ENCODE data around the gene OR52I2. TPM values are rescaled to one million over a fixed set of nuclear protein-coding genes. Genes with fewer than 3 reads are reported as not detected.

The OR52I2 gene
- polyA plus RNA-seq, 1 donor from 2014 or later: not detected

DNA sequence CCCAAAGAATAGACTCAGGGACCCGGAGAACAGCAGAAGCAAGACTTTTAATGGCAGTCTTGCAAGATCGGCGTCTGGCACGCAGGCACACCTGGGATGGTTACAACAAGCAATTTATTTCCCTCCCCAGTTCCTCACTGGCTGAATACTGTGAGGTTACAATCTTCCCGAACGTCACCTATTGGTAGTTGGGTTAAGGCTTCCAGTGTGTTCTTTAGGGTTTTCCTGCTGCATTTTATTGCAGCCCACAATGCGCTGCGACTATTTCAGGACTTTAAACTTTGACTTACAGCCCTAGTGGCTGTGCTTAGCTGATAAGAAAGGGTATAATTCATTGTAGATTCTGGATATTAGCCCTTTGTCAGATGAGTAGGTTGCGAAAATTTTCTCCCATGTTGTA is 38.0 kb downstream of the OR52I2 start:
- Histone ChIP-seq H3K4me2 (ENCODE audit: low read length) (no peak overlapping the region), H3K36me3 (ENCODE audit: insufficient read depth, low read length) (no peaks in the 10 kb centered on the region), H3K9me2 (ENCODE audit: insufficient read depth, low read length) (no peaks in the 10 kb centered on the region), H3K79me2 (replicated peaks; ENCODE audit: insufficient read depth, low read length) (no peaks in the 10 kb centered on the region), H2AFZ (ENCODE audit: low read depth, low read length) (no peak overlapping the region), H3K27ac (ENCODE audit: low read length) (no peak overlapping the region), H3F3A (ENCODE audit: insufficient read depth, low read length, poor library complexity, severe bottlenecking) (no peaks in the 10 kb centered on the region), H3K9me3 (ENCODE audit: low read length) (no peaks in the 10 kb centered on the region), H3K9ac (ENCODE audit: low read length) (no peak overlapping the region), H3K4me3 (ENCODE audit: low read length) (no peak overlapping the region), H4K20me1 (ENCODE audit: insufficient read depth) (no peaks in the 10 kb centered on the region), H3K27me3 (ENCODE audit: insufficient read depth, low read depth, low read length) (no peaks in the 10 kb centered on the region)
- TF ChIP-seq POLR2AphosphoS5 (IDR thresholded peaks at IDR 0.05): no peak
- TF ChIP-seq, protein P1, sequence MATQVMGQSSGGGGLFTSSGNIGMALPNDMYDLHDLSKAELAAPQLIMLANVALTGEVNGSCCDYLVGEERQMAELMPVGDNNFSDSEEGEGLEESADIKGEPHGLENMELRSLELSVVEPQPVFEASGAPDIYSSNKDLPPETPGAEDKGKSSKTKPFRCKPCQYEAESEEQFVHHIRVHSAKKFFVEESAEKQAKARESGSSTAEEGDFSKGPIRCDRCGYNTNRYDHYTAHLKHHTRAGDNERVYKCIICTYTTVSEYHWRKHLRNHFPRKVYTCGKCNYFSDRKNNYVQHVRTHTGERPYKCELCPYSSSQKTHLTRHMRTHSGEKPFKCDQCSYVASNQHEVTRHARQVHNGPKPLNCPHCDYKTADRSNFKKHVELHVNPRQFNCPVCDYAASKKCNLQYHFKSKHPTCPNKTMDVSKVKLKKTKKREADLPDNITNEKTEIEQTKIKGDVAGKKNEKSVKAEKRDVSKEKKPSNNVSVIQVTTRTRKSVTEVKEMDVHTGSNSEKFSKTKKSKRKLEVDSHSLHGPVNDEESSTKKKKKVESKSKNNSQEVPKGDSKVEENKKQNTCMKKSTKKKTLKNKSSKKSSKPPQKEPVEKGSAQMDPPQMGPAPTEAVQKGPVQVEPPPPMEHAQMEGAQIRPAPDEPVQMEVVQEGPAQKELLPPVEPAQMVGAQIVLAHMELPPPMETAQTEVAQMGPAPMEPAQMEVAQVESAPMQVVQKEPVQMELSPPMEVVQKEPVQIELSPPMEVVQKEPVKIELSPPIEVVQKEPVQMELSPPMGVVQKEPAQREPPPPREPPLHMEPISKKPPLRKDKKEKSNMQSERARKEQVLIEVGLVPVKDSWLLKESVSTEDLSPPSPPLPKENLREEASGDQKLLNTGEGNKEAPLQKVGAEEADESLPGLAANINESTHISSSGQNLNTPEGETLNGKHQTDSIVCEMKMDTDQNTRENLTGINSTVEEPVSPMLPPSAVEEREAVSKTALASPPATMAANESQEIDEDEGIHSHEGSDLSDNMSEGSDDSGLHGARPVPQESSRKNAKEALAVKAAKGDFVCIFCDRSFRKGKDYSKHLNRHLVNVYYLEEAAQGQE (IDR thresholded peaks at IDR 0.05; ENCODE audit: borderline replicate concordance): no peak
- no peak for TF ChIP-seq EP300 (conservative IDR thresholded peaks at IDR 0.05; ENCODE audit: poor library complexity, severe bottlenecking)
- no peak for TF ChIP-seq SMC3 (conservative IDR thresholded peaks at IDR 0.05; ENCODE audit: poor library complexity)
- TF ChIP-seq MXI1 (conservative IDR thresholded peaks at IDR 0.05; ENCODE audit: poor library complexity, severe bottlenecking): no peak
- TF ChIP-seq TAF1 (IDR thresholded peaks at IDR 0.05; ENCODE audit: low read depth): no peak
- no peak for TF ChIP-seq EZH2 (IDR thresholded peaks at IDR 0.05; ENCODE audit: borderline replicate concordance, insufficient read depth, low read length, poor library complexity, severe bottlenecking)
- no peak for TF ChIP-seq RAD21 (conservative IDR thresholded peaks at IDR 0.05)
- TF ChIP-seq, protein P2, sequence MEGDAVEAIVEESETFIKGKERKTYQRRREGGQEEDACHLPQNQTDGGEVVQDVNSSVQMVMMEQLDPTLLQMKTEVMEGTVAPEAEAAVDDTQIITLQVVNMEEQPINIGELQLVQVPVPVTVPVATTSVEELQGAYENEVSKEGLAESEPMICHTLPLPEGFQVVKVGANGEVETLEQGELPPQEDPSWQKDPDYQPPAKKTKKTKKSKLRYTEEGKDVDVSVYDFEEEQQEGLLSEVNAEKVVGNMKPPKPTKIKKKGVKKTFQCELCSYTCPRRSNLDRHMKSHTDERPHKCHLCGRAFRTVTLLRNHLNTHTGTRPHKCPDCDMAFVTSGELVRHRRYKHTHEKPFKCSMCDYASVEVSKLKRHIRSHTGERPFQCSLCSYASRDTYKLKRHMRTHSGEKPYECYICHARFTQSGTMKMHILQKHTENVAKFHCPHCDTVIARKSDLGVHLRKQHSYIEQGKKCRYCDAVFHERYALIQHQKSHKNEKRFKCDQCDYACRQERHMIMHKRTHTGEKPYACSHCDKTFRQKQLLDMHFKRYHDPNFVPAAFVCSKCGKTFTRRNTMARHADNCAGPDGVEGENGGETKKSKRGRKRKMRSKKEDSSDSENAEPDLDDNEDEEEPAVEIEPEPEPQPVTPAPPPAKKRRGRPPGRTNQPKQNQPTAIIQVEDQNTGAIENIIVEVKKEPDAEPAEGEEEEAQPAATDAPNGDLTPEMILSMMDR (IDR thresholded peaks at IDR 0.05; ENCODE audit: poor library complexity, severe bottlenecking): no peak

DNA sequence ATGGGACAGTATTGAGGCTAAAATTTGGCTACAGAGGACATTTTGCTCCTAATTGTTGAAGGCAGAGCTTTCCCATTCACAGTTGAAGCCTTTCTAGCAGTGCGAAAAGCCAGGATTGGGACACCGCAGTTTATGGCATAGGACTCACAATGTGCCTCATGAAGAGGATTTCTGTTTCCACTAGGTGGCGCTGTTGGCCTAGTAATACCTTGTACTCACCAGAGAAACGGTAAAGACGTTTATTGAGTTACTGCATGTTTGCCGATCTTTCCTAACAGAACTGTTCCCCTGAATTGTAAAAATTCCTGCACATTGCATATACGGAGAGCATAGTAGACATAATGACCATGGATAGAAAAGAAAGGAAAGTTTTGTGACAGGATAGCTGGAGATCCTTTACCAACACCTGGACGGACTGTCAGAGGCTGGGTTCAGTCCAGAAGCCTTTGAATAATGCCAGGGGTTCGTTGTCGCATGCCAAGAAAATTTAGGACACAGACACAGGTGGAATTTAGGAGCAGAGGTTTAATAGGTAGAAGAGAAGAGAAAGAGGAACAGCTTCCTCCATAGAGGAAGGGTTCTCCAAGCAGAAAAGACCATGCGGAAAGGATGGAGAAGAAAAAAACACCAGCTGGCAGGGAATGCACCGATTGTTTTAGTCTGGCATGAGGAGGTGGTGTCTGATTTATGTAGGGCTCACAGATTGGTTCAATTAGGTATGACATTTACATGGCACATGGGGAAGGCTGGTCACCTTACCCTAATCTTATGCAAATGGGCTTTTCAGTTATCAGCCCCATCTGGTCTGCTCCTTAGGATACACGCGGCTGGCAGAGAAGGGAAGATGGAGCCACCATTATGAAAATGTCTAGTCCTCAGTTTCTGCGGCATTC is 44.9 kb downstream of the OR52I2 start:
- Histone ChIP-seq H3F3A (ENCODE audit: insufficient read depth, low read length, poor library complexity, severe bottlenecking) (no peaks in the 10 kb centered on the region), H3K9ac (ENCODE audit: low read length) (no peak overlapping the region), H3K27me3 (ENCODE audit: insufficient read depth, low read depth, low read length) (no peaks in the 10 kb centered on the region), H3K27ac (ENCODE audit: low read length) (no peak overlapping the region), H3K4me3 (ENCODE audit: low read length) (no peak overlapping the region), H3K36me3 (ENCODE audit: insufficient read depth, low read length) (no peaks in the 10 kb centered on the region), H3K79me2 (replicated peaks; ENCODE audit: insufficient read depth, low read length) (no peaks in the 10 kb centered on the region), H4K20me1 (ENCODE audit: insufficient read depth) (no peaks in the 10 kb centered on the region), H3K4me2 (ENCODE audit: low read length) (no peak overlapping the region), H3K9me2 (ENCODE audit: insufficient read depth, low read length) (no peaks in the 10 kb centered on the region), H3K9me3 (ENCODE audit: low read length) (no peaks in the 10 kb centered on the region), H2AFZ (ENCODE audit: low read depth, low read length) (no peak overlapping the region)
- TF ChIP-seq RAD21 (conservative IDR thresholded peaks at IDR 0.05) (peak; percentile 92), SMC3 (conservative IDR thresholded peaks at IDR 0.05; ENCODE audit: poor library complexity) (peak; percentile 93)
- TF ChIP-seq, protein P2 (IDR thresholded peaks at IDR 0.05; ENCODE audit: poor library complexity, severe bottlenecking): peak; percentile 91
- TF ChIP-seq, protein P1 (IDR thresholded peaks at IDR 0.05; ENCODE audit: borderline replicate concordance): no peak

Measured in neural cell (in vitro differentiated cells).